ENCODE data around the gene YBX2.

The YBX2 gene

GRCh38 chr17:7241783-7242716 lies 52.4 kb downstream of the YBX2 start, which contains the start of gene GABARAP:
Gene GABARAP, minus strand, starts transcription at chr17:7242449. Its CDS starts 119 bp downstream, at chr17:7242330.
- peak; percentile 94 for DNase-seq

- DNase-seq, result no peak
Measured at GRCh38 chr17:7241090-7241733, 53.2 kb downstream of the YBX2 start.

- DNase-seq, result no peak
Measured at GRCh38 chr17:7240375-7240774, 54.1 kb downstream of the YBX2 start.

- DNase-seq, result peak; percentile 97
Measured at GRCh38 chr17:7239091-7240027, 55.1 kb downstream of the YBX2 start, which contains the start of gene PHF23. Gene PHF23, minus strand, starts transcription at chr17:7239457. Its CDS starts 178 bp downstream, at chr17:7239279.

DNA sequence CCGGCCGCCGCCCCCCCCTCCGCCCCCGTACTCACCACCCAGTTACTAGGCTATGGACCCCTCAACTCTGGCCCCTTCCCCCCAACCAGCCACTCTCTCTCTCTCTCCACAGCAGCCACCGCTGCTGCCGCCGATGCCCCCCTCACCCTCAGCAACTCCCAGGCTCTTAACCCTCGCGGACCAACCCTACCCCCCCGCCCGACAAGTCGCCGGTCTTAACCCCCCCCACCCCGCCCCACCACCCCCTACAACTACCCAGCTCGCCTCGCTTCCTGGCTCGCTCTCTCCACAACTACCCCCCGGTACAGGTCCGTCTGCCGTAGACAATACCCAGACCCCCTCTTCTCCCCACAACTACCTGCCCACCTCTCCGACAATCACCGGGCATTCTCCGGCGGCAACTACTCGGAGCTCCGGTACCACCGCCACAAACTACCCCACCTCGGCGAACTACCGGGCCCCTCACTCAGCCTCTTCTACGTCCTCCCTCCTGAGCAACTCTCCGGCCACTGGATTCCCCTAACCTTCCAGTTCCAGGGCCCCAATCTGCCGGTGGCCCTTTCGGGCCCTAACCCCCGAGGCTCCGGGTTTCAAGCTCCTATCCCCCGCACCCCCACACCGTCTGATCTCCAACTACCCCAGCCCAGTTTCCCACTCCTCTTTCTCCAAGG lies 55.9 kb downstream of the YBX2 start:
- DNase-seq, result no peak

Data from stimulated activated CD4-positive, alpha-beta T cell treated with anti-CD3 and anti-CD28 coated beads, Interleukin-4, amount 100 ng/mL, for 24 hours (primary cell).